Esophagus squamous epithelium (tissue), 4 donors: ENCODE data around the gene ZNF532.

Source experiments
- CTCF ChIP-seq, 6 experiments: fragments of 450-650 bp in 4 of 6; fragments of 200-600 bp in 2 of 6; sonication (generic) in 2 of 6; IDR thresholded peaks; one replicate each; pipeline ENCODE4 v1.5.1; 2016 to 2019; ENCODE audit warnings: antibody characterized with exemption in 6 of 6, mild to moderate bottlenecking in 4 of 6, moderate library complexity in 4 of 6
- POLR2A ChIP-seq, 4 donors: fragments of 450-650 bp; IDR thresholded peaks; one replicate each; pipeline ENCODE4 v1.6.1; 2017; ENCODE audit warnings: antibody characterized with exemption in 4 of 4, mild to moderate bottlenecking in 4 of 4, moderate library complexity in 3 of 4

- no peak for TF ChIP-seq CTCF (IDR thresholded peaks at IDR 0.05)
- TF ChIP-seq POLR2A (IDR thresholded peaks at IDR 0.05): no peak
Observed at GRCh38 chr18:58858591-58859468, 5.8 kb upstream of the ZNF532 start.
